ENCODE measurements around the gene COBLL1.

DNA sequence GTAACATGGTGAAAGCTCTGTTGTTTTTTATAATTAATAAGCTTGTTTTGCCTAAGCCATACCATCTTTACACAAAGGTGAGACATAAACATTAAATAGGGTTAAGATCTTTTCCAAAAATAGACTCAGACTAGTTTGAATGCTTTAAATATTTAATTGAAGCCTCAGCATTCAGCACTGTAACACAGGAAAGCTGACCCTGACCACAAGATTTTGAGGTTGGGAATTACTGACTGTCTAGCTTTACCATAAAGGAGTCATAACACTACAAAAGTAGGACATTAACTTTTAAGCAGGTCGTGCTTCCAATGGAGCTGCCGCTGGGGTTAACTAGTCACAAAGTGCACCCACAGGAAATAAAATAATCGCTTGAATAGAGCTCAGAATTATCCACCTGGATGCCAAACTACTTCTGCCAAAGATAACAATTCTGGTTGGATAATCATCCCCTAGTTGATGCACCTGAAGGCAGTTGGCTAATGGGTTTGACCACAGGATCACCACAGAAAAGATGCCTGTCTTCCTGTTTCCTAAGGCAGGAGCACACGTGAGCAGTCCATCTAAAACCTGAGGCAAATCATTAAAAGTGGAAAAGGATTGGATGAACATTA is 106.2 kb downstream of the COBLL1 start:
- TF ChIP-seq POLR2AphosphoS5 (IDR thresholded peaks at IDR 0.05; ENCODE audit: borderline replicate concordance, low read depth, low read length) = no peak
- TF ChIP-seq EZH2 (IDR thresholded peaks at IDR 0.05) = no peak
- TF ChIP-seq FOXP2 (optimal IDR thresholded peaks at IDR 0.05; ENCODE audit: control extremely low read depth, extremely low read length, insufficient read depth) = no peak
